ENCODE data around the gene ADISSP. TPM values are rescaled to one million over a fixed set of nuclear protein-coding genes. Genes with fewer than 3 reads are reported as not detected.

ADISSP gene
- total RNA-seq, 2 donors from 2014 or later = 7.8 to 20.4 TPM

DNA sequence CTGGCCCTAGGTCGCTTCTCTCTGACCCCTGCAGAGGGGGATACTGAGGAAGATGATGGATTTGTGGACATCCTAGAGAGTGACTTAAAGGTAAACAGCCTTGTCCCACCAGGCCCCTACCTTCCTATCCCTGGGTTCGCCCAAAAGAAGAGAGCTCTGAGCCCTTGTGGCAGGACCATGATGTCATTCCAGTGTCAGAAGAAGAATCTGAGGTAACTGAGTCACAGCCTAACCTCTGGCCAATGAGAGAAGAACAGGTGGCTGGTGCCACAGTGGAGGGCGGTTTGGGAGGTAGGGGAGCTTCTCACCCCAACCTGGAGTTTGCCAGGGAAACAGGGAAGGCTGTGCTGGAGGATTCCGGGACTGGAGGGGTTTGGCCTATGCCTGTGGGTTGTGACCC is 33.7 kb upstream of the ADISSP start:
- ATAC-seq (ENCODE audit: insufficient number of reproducible peaks, low FRiP score, low read depth) (no peak), DNase-seq (ENCODE audit: low spot score) (no peak)
- H3K4me3 ChIP-seq = no peak overlapping the region
- peaks cover 45% of the 10 kb centered on the region for H3K36me3 ChIP-seq
- no peaks in the 10 kb centered on the region for H3K27me3 ChIP-seq (replicated peaks; ENCODE audit: insufficient read depth)
- no peak overlapping the region for H3K27ac ChIP-seq
- TF ChIP-seq, protein P1, sequence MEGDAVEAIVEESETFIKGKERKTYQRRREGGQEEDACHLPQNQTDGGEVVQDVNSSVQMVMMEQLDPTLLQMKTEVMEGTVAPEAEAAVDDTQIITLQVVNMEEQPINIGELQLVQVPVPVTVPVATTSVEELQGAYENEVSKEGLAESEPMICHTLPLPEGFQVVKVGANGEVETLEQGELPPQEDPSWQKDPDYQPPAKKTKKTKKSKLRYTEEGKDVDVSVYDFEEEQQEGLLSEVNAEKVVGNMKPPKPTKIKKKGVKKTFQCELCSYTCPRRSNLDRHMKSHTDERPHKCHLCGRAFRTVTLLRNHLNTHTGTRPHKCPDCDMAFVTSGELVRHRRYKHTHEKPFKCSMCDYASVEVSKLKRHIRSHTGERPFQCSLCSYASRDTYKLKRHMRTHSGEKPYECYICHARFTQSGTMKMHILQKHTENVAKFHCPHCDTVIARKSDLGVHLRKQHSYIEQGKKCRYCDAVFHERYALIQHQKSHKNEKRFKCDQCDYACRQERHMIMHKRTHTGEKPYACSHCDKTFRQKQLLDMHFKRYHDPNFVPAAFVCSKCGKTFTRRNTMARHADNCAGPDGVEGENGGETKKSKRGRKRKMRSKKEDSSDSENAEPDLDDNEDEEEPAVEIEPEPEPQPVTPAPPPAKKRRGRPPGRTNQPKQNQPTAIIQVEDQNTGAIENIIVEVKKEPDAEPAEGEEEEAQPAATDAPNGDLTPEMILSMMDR (IDR thresholded peaks at IDR 0.05) = no peak
- H3K4me1 ChIP-seq (ENCODE audit: control insufficient read depth in 1 of 2, low read depth in 2 of 2) = peaks cover 12 to 48% of the 10 kb centered on the region in 2 donors
- no peaks in the 10 kb centered on the region for H3K9me3 ChIP-seq

DNA sequence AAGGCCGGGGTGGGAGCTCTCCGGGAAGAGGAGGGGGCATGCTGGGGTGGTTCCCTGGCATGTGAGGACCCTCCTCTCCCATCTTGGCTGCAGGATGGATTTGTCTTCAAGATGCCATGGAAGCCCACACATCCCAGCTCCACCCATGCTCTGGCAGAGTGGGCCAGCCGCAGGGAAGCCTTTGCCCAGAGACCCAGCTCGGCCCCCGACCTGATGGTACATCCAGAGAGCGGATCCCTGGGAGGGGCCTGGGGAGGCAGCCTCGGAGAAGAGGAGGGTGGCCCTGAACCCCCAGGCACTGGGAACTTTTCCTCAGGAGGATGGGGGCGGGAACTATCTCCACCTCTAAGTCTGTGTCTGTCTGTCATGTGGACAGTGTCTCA is 33.3 kb upstream of the ADISSP start:
- Histone ChIP-seq H3K4me3 (no peak overlapping the region), H3K9me3 (no peaks in the 10 kb centered on the region), H3K27ac (no peak overlapping the region), H3K27me3 (replicated peaks; ENCODE audit: insufficient read depth) (no peaks in the 10 kb centered on the region), H3K36me3 (peaks cover 45% of the 10 kb centered on the region), H3K4me1 (ENCODE audit: control insufficient read depth in 1 of 2, low read depth in 2 of 2) (peaks cover 8 to 44% of the 10 kb centered on the region in 2 donors)
- TF ChIP-seq, protein P1 (IDR thresholded peaks at IDR 0.05) = no peak
- no peak for ATAC-seq (ENCODE audit: insufficient number of reproducible peaks, low FRiP score, low read depth)
- no peak for DNase-seq (ENCODE audit: low spot score)

DNA sequence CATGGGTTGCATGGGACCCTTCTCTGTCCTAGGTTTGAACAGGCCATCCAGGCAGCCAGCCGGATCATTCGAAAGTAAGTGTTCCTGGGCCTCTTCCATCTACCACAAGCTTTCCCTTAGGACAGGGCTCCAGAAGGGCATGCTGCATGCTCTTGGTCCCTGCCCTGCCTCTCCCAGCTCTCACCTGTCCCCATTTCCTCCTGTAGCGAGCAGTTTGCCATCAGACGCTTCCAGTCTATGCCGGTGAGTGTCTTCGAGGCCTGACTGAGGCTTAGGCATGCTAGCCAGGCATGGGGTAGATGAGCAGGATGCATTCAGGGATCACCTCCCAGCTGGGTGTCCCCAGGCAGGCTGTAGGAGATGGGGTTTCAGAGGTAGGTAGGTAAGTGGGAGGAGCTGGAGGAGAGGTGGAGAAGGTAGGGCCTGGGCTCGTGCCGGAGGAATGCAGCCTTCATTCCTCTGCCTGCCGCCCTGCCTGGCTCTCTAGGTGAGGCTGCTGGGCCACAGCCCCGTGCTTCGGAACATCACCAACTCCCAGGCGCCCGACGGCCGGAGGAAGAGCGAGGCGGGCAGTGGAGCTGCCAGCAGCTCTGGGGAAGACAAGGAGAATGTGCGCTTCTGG is 32.8 kb upstream of the ADISSP start:
- TF ChIP-seq, protein P1 (IDR thresholded peaks at IDR 0.05) = no peak
- Histone ChIP-seq H3K27me3 (replicated peaks; ENCODE audit: insufficient read depth) (no peaks in the 10 kb centered on the region), H3K27ac (no peak overlapping the region), H3K4me1 (ENCODE audit: control insufficient read depth in 1 of 2, low read depth in 2 of 2) (peaks cover 7 to 39% of the 10 kb centered on the region in 2 donors), H3K4me3 (no peak overlapping the region), H3K36me3 (peaks cover 45% of the 10 kb centered on the region), H3K9me3 (no peaks in the 10 kb centered on the region)
- DNase-seq (ENCODE audit: low spot score) (no peak), ATAC-seq (ENCODE audit: insufficient number of reproducible peaks, low FRiP score, low read depth) (no peak)

DNA sequence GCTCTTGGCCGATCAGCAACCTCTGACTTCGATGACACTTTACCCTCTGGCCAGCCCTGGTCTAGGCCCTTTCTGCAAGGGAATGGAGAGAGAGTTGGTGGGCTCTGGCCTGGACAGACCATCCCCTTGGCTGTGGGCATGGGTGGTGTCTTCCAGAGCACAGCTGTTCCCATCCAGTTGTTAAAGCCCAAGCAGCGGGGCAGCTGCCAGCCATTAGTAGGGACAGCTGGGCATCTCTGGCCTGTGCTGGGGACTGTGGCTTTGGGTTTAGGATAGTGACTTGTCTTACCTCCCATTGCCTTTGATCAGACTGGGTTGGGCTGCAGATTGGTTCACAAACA is 31.3 kb upstream of the ADISSP start:
- DNase-seq (ENCODE audit: low spot score) = no peak
- peak overlapping the region in 1 of 2 donors; percentile 28 for H3K27ac ChIP-seq
- peaks cover 40% of the 10 kb centered on the region for H3K36me3 ChIP-seq

DNA sequence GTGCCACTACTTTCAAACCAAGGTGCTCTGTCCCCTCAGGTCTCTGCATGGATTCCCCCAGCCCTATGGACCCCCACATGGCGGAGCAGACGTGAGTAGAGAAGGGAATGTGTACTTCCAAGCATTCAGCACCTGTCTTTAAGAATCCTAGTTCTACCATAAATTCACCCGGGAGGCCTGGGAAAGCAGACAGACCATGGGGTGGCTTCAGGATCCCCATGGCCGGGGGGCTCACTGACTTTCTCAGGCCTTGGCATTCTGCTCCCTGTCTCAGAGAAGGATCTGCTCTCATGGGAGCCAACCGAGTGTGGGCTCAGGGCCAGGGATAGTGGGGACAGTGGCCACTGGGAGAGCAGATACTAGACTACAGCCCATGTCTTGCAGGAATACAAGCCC is 30.8 kb upstream of the ADISSP start:
- Histone ChIP-seq H3K9me3 (no peaks in the 10 kb centered on the region), H3K27ac (no peak overlapping the region), H3K4me1 (ENCODE audit: control insufficient read depth in 1 of 2, low read depth in 2 of 2) (peaks cover 10 to 44% of the 10 kb centered on the region in 2 donors), H3K27me3 (replicated peaks; ENCODE audit: insufficient read depth) (no peaks in the 10 kb centered on the region), H3K4me3 (no peak overlapping the region), H3K36me3 (peaks cover 34% of the 10 kb centered on the region)
- TF ChIP-seq, protein P1 (IDR thresholded peaks at IDR 0.05) = no peak
- ATAC-seq (ENCODE audit: insufficient number of reproducible peaks, low FRiP score, low read depth) (no peak), DNase-seq (ENCODE audit: low spot score) (no peak)

More for the DNA sequence above, 31.3 kb upstream of the ADISSP start:
- Histone ChIP-seq H3K4me3 (no peak overlapping the region), H3K4me1 (ENCODE audit: control insufficient read depth in 1 of 2, low read depth in 2 of 2) (peaks cover 10 to 44% of the 10 kb centered on the region in 2 donors), H3K9me3 (no peaks in the 10 kb centered on the region), H3K27me3 (replicated peaks; ENCODE audit: insufficient read depth) (no peaks in the 10 kb centered on the region)
- no peak for ATAC-seq (ENCODE audit: insufficient number of reproducible peaks, low FRiP score, low read depth)
- TF ChIP-seq, protein P1 (IDR thresholded peaks at IDR 0.05) = no peak

Data from thoracic aorta (tissue), 2 donors.